ENCODE measurements around the gene TNFSF13. TPM values are rescaled to one million over a fixed set of nuclear protein-coding genes. Genes with fewer than 3 reads are reported as not detected.

The TNFSF13 gene
- total RNA-seq, 2 experiments from 2014 or later, result 1.8 to 2.5 TPM

- intact Hi-C loops (cut with DNase I, micrococcal nuclease), result loop anchor here (1.0 to 5.0 kb wide), 9 partner anchors 10 to 350 kb away; partner anchors contain the start of genes CNTROB (in 1 of the 2), NAA38 (in 1 of the 2), POLR2A (in 1 of the 2) and SENP3 (in 1 of the 2)
- peaks cover 45% of the 10 kb centered on the region for H3K36me3 Mint-ChIP-seq (ENCODE audit: low read depth)
These were observed 24.1 kb downstream of the TNFSF13 start for GRCh38 chr17:7582396-7583252.

GRCh38 chr17:7583253-7584109, 24.9 kb downstream of the TNFSF13 start, which contains the start of gene MPDU1:
Gene MPDU1, plus strand, starts transcription at chr17:7583852. Its CDS starts 11 bp downstream, at chr17:7583863.
- peak; percentile 98 for DNase-seq
- H3K27me3 Mint-ChIP-seq, result no peaks in the 10 kb centered on the region
- intact Hi-C loops (cut with DNase I, micrococcal nuclease), result loop anchor here (1.0 to 5.0 kb wide), 12 partner anchors 11 to 349 kb away; partner anchors contain the start of genes FXR2 (in 2 of the 2), CNTROB (in 1 of the 2), NAA38 (in 1 of the 2) and POLR2A (in 1 of the 2)
- peaks cover 56% of the 10 kb centered on the region for H3K4me1 Mint-ChIP-seq
- ChIA-PET CTCF (interaction anchor here (0.8 to 3.4 kb wide), 9 partner anchors 9 to 232 kb away, joined by 3 to 30 read pairs (median 7); partner anchors contain the start of genes FXR2, SENP3, TMEM102 and TP53), POLR2A (interaction anchor here (0.5 to 3.0 kb wide), 15 partner anchors 8 to 420 kb away, joined by 3 to 43 read pairs (median 5); partner anchors contain the start of genes FXR2, POLR2A, TMEM102 and TP53)
- peak within 1 kb of the TSS; percentile 100 for H3K27ac Mint-ChIP-seq
- H3K9me3 Mint-ChIP-seq (ENCODE audit: low read depth), result no peaks in the 10 kb centered on the region
- peak; percentile 77 for ATAC-seq
- H3K36me3 Mint-ChIP-seq (ENCODE audit: low read depth), result peaks cover 43% of the 10 kb centered on the region
- peak within 1 kb of the TSS; percentile 82 for H3K4me3 Mint-ChIP-seq

More at GRCh38 chr17:7582396-7583252, 24.1 kb downstream of the TNFSF13 start:
- ATAC-seq (no peak), DNase-seq (no peak)
- CTCF ChIA-PET, result interaction anchor here (1.0 to 3.4 kb wide), 5 partner anchors 22 to 227 kb away, joined by 3 to 30 read pairs (median 5); partner anchors contain the start of genes SENP3 and TMEM102
- POLR2A ChIA-PET, result interaction anchor here (0.8 to 3.0 kb wide), 7 partner anchors 7 to 253 kb away, joined by 3 to 43 read pairs (median 11); partner anchors contain the start of genes FXR2, POLR2A, TP53 and WRAP53
- Mint-ChIP-seq H3K4me1 (peaks cover 64% of the 10 kb centered on the region), H3K4me3 (peak overlapping the region; percentile 82), H3K27me3 (no peaks in the 10 kb centered on the region), H3K27ac (peak overlapping the region; percentile 100), H3K9me3 (ENCODE audit: low read depth) (no peaks in the 10 kb centered on the region)

- Mint-ChIP-seq H3K27ac (no peak overlapping the region), H3K36me3 (ENCODE audit: low read depth) (peaks cover 34% of the 10 kb centered on the region)
- CTCF ChIA-PET, result interaction anchor here (0.6 to 1.8 kb wide), 4 partner anchors 26 to 150 kb away, joined by 4 to 6 read pairs (median 6); partner anchors contain the start of genes TP53 and WRAP53
These were observed 28.3 kb downstream of the TNFSF13 start for GRCh38 chr17:7586673-7587419.

GRCh38 chr17:7587420-7588151, 29.0 kb downstream of the TNFSF13 start:
- H3K9me3 Mint-ChIP-seq (ENCODE audit: low read depth), result no peaks in the 10 kb centered on the region
- no peak for ATAC-seq
- ChIA-PET POLR2A (interaction anchor here (1.2 kb wide), 1 partner anchor 99 kb away, joined by 3 read pairs; no protein-coding TSS in a partner anchor), CTCF (interaction anchor here (1.2 to 2.3 kb wide), 4 partner anchors 12 to 151 kb away, joined by 5 to 9 read pairs (median 6); partner anchors contain the start of genes TP53 and WRAP53)
- no peak overlapping the region for H3K27ac Mint-ChIP-seq
- no peaks in the 10 kb centered on the region for H3K27me3 Mint-ChIP-seq
- H3K4me1 Mint-ChIP-seq, result peaks cover 21% of the 10 kb centered on the region
- no peak overlapping the region for H3K4me3 Mint-ChIP-seq
- peaks cover 34% of the 10 kb centered on the region for H3K36me3 Mint-ChIP-seq (ENCODE audit: low read depth)
- intact Hi-C loops (cut with DNase I, micrococcal nuclease), result loop anchor here in 1 of 2 experiments (2.0 kb wide), 2 partner anchors 65 to 73 kb away; no protein-coding TSS in a partner anchor
- no peak for DNase-seq

More at GRCh38 chr17:7586673-7587419, 28.3 kb downstream of the TNFSF13 start:
- no peak for DNase-seq
- Mint-ChIP-seq H3K4me3 (no peak overlapping the region), H3K27me3 (no peaks in the 10 kb centered on the region), H3K9me3 (ENCODE audit: low read depth) (no peaks in the 10 kb centered on the region), H3K4me1 (peaks cover 28% of the 10 kb centered on the region)
- POLR2A ChIA-PET, result interaction anchor here (1.2 kb wide), 1 partner anchor 100 kb away, joined by 3 read pairs; no protein-coding TSS in a partner anchor
- ATAC-seq, result no peak
- intact Hi-C loops (cut with DNase I, micrococcal nuclease), result no loop called here

- ATAC-seq (no peak), DNase-seq (no peak)
- peaks cover 41% of the 10 kb centered on the region for H3K36me3 Mint-ChIP-seq (ENCODE audit: low read depth)
- H3K27me3 Mint-ChIP-seq, result no peaks in the 10 kb centered on the region
- POLR2A ChIA-PET, result interaction anchor here (0.6 to 1.7 kb wide), 4 partner anchors 12 to 99 kb away, joined by 3 to 5 read pairs (median 4); partner anchors contain the start of gene TP53
- peaks cover 16% of the 10 kb centered on the region for H3K4me1 Mint-ChIP-seq
- no peaks in the 10 kb centered on the region for H3K9me3 Mint-ChIP-seq (ENCODE audit: low read depth)
- no peak overlapping the region for H3K27ac Mint-ChIP-seq
- CTCF ChIA-PET, result interaction anchor here (0.5 to 2.3 kb wide), 19 partner anchors 9 to 291 kb away, joined by 3 to 12 read pairs (median 4); partner anchors contain the start of genes CD68, CHRNB1, FXR2 and TMEM95
- intact Hi-C loops (cut with DNase I, micrococcal nuclease), result loop anchor here in 1 of 2 experiments (1.0 to 2.0 kb wide), 4 partner anchors 66 to 308 kb away; no protein-coding TSS in a partner anchor
- no peak overlapping the region for H3K4me3 Mint-ChIP-seq
These were observed 30.1 kb downstream of the TNFSF13 start for GRCh38 chr17:7588553-7589203.

- POLR2A ChIA-PET, result interaction anchor here (0.5 to 1.7 kb wide), 6 partner anchors 29 to 98 kb away, joined by 3 to 10 read pairs (median 4); partner anchors contain the start of gene TP53
- Mint-ChIP-seq H3K27ac (no peak overlapping the region), H3K36me3 (ENCODE audit: low read depth) (peaks cover 44% of the 10 kb centered on the region), H3K4me1 (peaks cover 16% of the 10 kb centered on the region), H3K27me3 (no peaks in the 10 kb centered on the region), H3K4me3 (no peak overlapping the region), H3K9me3 (ENCODE audit: low read depth) (no peaks in the 10 kb centered on the region)
- peak; percentile 85 for DNase-seq
- intact Hi-C loops (cut with DNase I, micrococcal nuclease), result loop anchor here in 1 of 2 experiments (1.0 to 2.0 kb wide), 4 partner anchors 67 to 309 kb away; no protein-coding TSS in a partner anchor
- CTCF ChIA-PET, result interaction anchor here (0.5 to 2.3 kb wide), 24 partner anchors 9 to 291 kb away, joined by 3 to 12 read pairs (median 4); partner anchors contain the start of genes CD68, CHRNB1, FXR2 and TMEM95
- ATAC-seq, result peak; percentile 86
These were observed 30.8 kb downstream of the TNFSF13 start for GRCh38 chr17:7589204-7589868.

GRCh38 chr17:7589891-7590691, 31.5 kb downstream of the TNFSF13 start, which contains the start of gene SOX15:
Gene SOX15, minus strand, starts transcription at chr17:7590094. Its CDS starts 418 bp downstream, at chr17:7589676.
- H3K36me3 Mint-ChIP-seq (ENCODE audit: low read depth), result peaks cover 43% of the 10 kb centered on the region
- H3K27me3 Mint-ChIP-seq, result no peaks in the 10 kb centered on the region
- ATAC-seq (no peak), DNase-seq (no peak)
- peaks cover 9% of the 10 kb centered on the region for H3K4me1 Mint-ChIP-seq
- H3K4me3 Mint-ChIP-seq, result no peak within 1 kb of the TSS
- H3K27ac Mint-ChIP-seq, result no peak within 1 kb of the TSS
- POLR2A ChIA-PET, result interaction anchor here (0.5 to 1.7 kb wide), 7 partner anchors 10 to 97 kb away, joined by 3 to 10 read pairs (median 4); partner anchors contain the start of genes CD68 and TP53
- intact Hi-C loops (cut with DNase I, micrococcal nuclease), result loop anchor here in 1 of 2 experiments (1.0 to 2.0 kb wide), 4 partner anchors 67 to 310 kb away; no protein-coding TSS in a partner anchor
- CTCF ChIA-PET, result interaction anchor here (0.6 to 2.3 kb wide), 22 partner anchors 11 to 286 kb away, joined by 3 to 12 read pairs (median 4); partner anchors contain the start of genes CD68, CHRNB1, FXR2 and TMEM95
- H3K9me3 Mint-ChIP-seq (ENCODE audit: low read depth), result no peaks in the 10 kb centered on the region

GRCh38 chr17:7590743-7591142, 32.2 kb downstream of the TNFSF13 start:
- Mint-ChIP-seq H3K9me3 (ENCODE audit: low read depth) (no peaks in the 10 kb centered on the region), H3K4me1 (peaks cover 6% of the 10 kb centered on the region), H3K4me3 (no peak overlapping the region), H3K36me3 (ENCODE audit: low read depth) (peaks cover 47% of the 10 kb centered on the region), H3K27ac (no peak overlapping the region), H3K27me3 (no peaks in the 10 kb centered on the region)
- CTCF ChIA-PET, result interaction anchor here (0.7 to 0.9 kb wide), 2 partner anchors 30 to 70 kb away, joined by 3 to 4 read pairs; no protein-coding TSS in a partner anchor
- intact Hi-C loops (cut with DNase I, micrococcal nuclease), result no loop called here
- POLR2A ChIA-PET, result no interaction called here
- DNase-seq (no peak), ATAC-seq (peak; percentile 41)
